Mesothelial cell of epicardium (in vitro differentiated cells): ENCODE measurements around the gene DMRTA2. TPM values are rescaled to one million over a fixed set of nuclear protein-coding genes. Genes with fewer than 3 reads are reported as not detected.

Experiments used
- DNase-seq, 2 experiments: peaks; one replicate each; pipeline ENCODE4 v3.0.0; 2021; ENCODE audit warnings: low spot score in 2 of 2; ENCODE audit not compliant: unreplicated experiment in 2 of 2
- H3K27ac Mint-ChIP-seq: 2 replicates; pipeline ENCODE4 v1.8.0; 2021; ENCODE audit warnings: mixed read lengths
- H3K27me3 Mint-ChIP-seq: 2 replicates; pipeline ENCODE4 v1.8.0; 2021; ENCODE audit warnings: low read depth, mixed read lengths
- H3K36me3 Mint-ChIP-seq: 2 replicates; pipeline ENCODE4 v1.8.0; 2021; ENCODE audit warnings: mixed read lengths
- H3K4me1 Mint-ChIP-seq: 2 replicates; pipeline ENCODE4 v1.8.0; 2021; ENCODE audit warnings: mixed read lengths
- H3K4me3 Mint-ChIP-seq: 2 replicates; pipeline ENCODE4 v1.8.0; 2021; ENCODE audit warnings: mild to moderate bottlenecking, moderate library complexity, mixed read lengths
- H3K9me3 Mint-ChIP-seq: 2 replicates; pipeline ENCODE4 v1.8.0; 2021; ENCODE audit warnings: mixed read lengths
- total RNA-seq: library from RNA; stranded (reverse); gene quantifications from 3 replicates; pipeline ENCODE4 v1.2.1, GENCODE V29; 2021
- TF ChIP-seq, protein P1 (sequence below): fragments of 200-600 bp; sonication (generic); IDR thresholded peaks from one replicate; pipeline ENCODE4 v1.5.0; 2021; ENCODE audit warnings: antibody characterized with exemption; ENCODE audit not compliant: unreplicated experiment

DMRTA2 gene
- total RNA-seq, 1 donor from 2014 or later: not detected

DNA sequence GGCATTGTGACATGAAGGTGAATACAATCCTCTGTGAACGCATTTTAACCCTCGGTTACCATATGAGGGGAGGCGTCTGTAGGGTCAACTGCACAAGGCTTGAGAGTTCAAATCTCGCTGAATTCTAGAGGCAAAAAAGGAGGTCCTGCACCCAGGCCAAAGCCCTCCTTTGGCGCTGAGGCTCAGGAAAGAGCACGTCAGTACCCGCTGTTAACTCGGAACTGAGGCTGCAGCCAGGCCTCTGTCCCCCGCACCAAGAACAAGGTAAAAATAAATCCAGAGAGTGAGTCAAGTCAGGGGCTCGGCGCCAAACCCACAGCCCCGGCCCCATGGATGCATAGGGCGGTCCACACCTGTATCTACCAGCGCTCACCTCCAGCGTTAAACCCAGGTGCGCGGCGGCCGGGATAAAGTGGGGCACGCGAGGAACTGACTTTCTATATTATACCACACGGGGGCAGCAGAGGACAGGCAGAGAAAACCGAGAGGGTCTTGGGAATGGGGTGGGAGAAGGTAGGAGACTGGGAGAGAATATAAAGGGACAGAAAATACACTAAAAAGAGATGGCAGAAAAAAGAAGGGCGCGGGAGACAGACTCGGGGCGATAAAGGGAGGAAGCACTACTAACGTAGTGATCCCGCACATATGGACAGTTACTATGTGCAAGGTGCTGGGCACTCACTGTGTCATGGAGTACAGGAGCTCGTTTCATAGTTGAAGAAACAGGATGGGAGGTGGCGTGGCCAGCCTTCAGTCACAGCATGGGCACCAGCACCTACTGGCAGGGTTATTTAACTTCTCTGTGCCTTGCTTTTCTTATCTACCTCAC, 54.9 kb downstream of the DMRTA2 start:
- Mint-ChIP-seq H3K4me3 (no peak overlapping the region), H3K9me3 (no peaks in the 10 kb centered on the region), H3K27ac (no peak overlapping the region), H3K36me3 (no peaks in the 10 kb centered on the region), H3K27me3 (peaks cover 44% of the 10 kb centered on the region), H3K4me1 (no peaks in the 10 kb centered on the region)
- DNase-seq: peak in 1 of 2 experiments; percentile 78
- TF ChIP-seq, protein P1, sequence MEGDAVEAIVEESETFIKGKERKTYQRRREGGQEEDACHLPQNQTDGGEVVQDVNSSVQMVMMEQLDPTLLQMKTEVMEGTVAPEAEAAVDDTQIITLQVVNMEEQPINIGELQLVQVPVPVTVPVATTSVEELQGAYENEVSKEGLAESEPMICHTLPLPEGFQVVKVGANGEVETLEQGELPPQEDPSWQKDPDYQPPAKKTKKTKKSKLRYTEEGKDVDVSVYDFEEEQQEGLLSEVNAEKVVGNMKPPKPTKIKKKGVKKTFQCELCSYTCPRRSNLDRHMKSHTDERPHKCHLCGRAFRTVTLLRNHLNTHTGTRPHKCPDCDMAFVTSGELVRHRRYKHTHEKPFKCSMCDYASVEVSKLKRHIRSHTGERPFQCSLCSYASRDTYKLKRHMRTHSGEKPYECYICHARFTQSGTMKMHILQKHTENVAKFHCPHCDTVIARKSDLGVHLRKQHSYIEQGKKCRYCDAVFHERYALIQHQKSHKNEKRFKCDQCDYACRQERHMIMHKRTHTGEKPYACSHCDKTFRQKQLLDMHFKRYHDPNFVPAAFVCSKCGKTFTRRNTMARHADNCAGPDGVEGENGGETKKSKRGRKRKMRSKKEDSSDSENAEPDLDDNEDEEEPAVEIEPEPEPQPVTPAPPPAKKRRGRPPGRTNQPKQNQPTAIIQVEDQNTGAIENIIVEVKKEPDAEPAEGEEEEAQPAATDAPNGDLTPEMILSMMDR: peak; percentile 88
